ENCODE results near the gene ADAM10. TPM values are rescaled to one million over a fixed set of nuclear protein-coding genes. Genes with fewer than 3 reads are reported as not detected.

Gene ADAM10
- total RNA-seq, 6 donors from 2014 or later = 64.5 to 139 (median 93.5) TPM

GRCh38 chr15:58710701-58711100 is 38.8 kb downstream of the ADAM10 start:
- Histone ChIP-seq H3K27me3 (no peaks in the 10 kb centered on the region), H3K4me1 (no peaks in the 10 kb centered on the region)
- ATAC-seq (ENCODE audit: low FRiP score in 2 of 2) = no peak

DNA sequence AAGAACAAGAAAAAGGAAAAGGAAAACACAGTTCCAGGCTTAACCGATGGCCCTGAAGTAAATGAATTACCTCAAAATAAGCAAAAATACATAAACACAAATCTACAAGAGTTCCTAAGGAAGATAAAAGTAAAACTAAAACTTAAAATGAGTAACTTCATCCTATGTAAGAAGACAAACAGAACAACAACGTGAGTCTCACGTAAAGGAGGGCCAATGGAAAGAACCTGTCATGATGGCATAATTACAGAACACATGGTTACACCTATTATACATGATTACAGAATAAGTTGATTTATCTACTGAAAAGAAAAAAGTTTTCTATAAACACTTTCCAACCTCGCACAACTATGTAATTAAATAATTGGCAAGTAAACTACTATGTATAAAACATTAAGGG is 42.1 kb downstream of the ADAM10 start:
- ATAC-seq (ENCODE audit: low FRiP score in 2 of 2) (no peak), DNase-seq (no peak)
- no peak overlapping the region for H3K27ac ChIP-seq
- no peak overlapping the region for H3K4me3 ChIP-seq
- no peaks in the 10 kb centered on the region for H3K27me3 ChIP-seq
- TF ChIP-seq EP300 (IDR thresholded peaks at IDR 0.05) = no peak
- no peak for TF ChIP-seq POLR2AphosphoS5 (IDR thresholded peaks at IDR 0.05)
- TF ChIP-seq POLR2A (IDR thresholded peaks at IDR 0.05) = no peak
- no peak for TF ChIP-seq CTCF (IDR thresholded peaks at IDR 0.05)
- 89 to 96% methylated on average over 4 of the region's 4 CpGs for WGBS, 2 donors
- no peaks in the 10 kb centered on the region for H3K9me3 ChIP-seq
- H3K4me1 ChIP-seq = no peaks in the 10 kb centered on the region
- no peaks in the 10 kb centered on the region for H3K36me3 ChIP-seq

More at GRCh38 chr15:58710701-58711100, 38.8 kb downstream of the ADAM10 start:
- H3K4me3 ChIP-seq = no peak overlapping the region
- no peak for DNase-seq
- no peak for TF ChIP-seq POLR2A (IDR thresholded peaks at IDR 0.05)
- no peak for TF ChIP-seq EP300 (IDR thresholded peaks at IDR 0.05)
- TF ChIP-seq POLR2AphosphoS5 (IDR thresholded peaks at IDR 0.05) = no peak
- no peak for TF ChIP-seq CTCF (IDR thresholded peaks at IDR 0.05)
- no peaks in the 10 kb centered on the region for H3K9me3 ChIP-seq
- H3K27ac ChIP-seq = no peak overlapping the region
- H3K36me3 ChIP-seq = peaks cover 0 to 7% (median 0%) of the 10 kb centered on the region in 4 donors

DNA sequence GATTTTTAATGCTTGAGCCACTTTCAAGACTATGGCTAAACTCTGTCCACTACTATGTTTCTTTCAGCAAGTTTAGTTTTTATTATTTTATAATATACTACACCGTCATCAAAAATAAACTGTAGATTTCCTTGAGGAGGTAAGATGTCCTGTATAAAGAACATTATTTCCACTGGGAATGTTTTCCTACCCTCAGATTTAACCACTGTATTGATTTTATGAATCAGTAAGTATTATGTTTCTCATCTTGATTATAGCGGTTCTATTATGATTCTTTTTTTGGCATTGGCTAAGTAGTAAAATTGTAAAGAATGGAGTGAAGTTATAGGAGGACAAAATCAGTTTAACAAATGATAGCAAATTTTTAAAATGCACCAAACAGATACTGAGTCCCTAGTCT is 44.4 kb downstream of the ADAM10 start:
- TF ChIP-seq POLR2AphosphoS5 (IDR thresholded peaks at IDR 0.05) = no peak
- DNase-seq = no peak
- Histone ChIP-seq H3K27me3 (no peaks in the 10 kb centered on the region), H3K4me1 (no peaks in the 10 kb centered on the region), H3K4me3 (no peak overlapping the region), H3K27ac (no peak overlapping the region), H3K9me3 (no peaks in the 10 kb centered on the region), H3K36me3 (peaks cover 0 to 6% (median 0%) of the 10 kb centered on the region in 4 donors)
- no peak for ATAC-seq (ENCODE audit: low FRiP score in 2 of 2)
- 85 to 96% methylated on average over 2 of the region's 2 CpGs for WGBS, 2 donors

DNA sequence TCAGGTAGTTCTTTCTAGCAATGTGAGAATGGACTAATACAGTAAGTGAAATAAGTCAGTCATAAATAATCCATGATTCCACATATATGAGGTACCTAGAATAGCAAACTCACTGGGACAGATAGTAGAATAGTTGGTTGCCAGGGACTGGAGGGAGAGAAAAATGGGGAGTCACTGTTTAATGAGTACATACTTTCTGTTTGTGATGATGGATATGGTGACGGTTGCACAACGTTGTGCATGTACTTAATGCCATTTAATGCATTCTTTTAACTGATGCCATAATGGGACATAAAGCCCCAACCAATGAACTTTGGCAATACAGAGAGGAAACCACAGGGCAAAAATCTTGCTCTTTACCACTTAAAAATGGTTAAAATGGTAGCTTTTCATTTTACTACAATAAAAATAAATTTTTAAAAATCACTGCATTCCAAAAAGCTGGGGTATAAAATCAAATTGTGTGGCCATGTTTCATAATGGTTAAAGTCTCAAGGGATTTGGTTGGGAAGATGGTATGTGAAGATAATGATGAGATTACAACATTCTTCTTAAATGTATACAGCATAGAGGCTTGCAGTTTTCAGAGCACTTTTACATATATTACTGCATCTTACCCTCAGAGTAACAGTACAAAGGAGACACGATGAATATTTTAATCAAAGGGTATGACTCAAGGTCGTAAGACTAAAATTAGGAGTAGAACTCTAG is 45.2 kb downstream of the ADAM10 start:
- ATAC-seq (ENCODE audit: low FRiP score in 2 of 2) = no peak
- Histone ChIP-seq H3K27me3 (no peaks in the 10 kb centered on the region), H3K36me3 (peaks cover 0 to 6% (median 0%) of the 10 kb centered on the region in 4 donors), H3K9me3 (peaks cover 0 to 5% (median 0%) of the 10 kb centered on the region in 4 donors), H3K4me1 (no peaks in the 10 kb centered on the region), H3K4me3 (no peak overlapping the region), H3K27ac (no peak overlapping the region)
- no peak for TF ChIP-seq POLR2A (IDR thresholded peaks at IDR 0.05)
- TF ChIP-seq EP300 (IDR thresholded peaks at IDR 0.05) = no peak
- no peak for TF ChIP-seq POLR2AphosphoS5 (IDR thresholded peaks at IDR 0.05)
- no peak for TF ChIP-seq CTCF (IDR thresholded peaks at IDR 0.05)
- no peak for DNase-seq
- 84 to 88% methylated on average over 4 of the region's 4 CpGs for WGBS, 2 donors

- TF ChIP-seq POLR2AphosphoS5 (IDR thresholded peaks at IDR 0.05) (no peak), POLR2A (IDR thresholded peaks at IDR 0.05) (no peak), CTCF (IDR thresholded peaks at IDR 0.05) (no peak), EP300 (IDR thresholded peaks at IDR 0.05) (no peak)
- 72 to 74% methylated on average over 2 to 4 of the region's 4 CpGs for WGBS, 2 donors
- Histone ChIP-seq H3K36me3 (peaks cover 0 to 6% (median 0%) of the 10 kb centered on the region in 4 donors), H3K27ac (no peak overlapping the region), H3K27me3 (no peaks in the 10 kb centered on the region), H3K4me1 (no peaks in the 10 kb centered on the region), H3K9me3 (peaks cover 0 to 11% (median 0%) of the 10 kb centered on the region in 4 donors), H3K4me3 (no peak overlapping the region)
- ATAC-seq (ENCODE audit: low FRiP score in 2 of 2) (no peak), DNase-seq (no peak)
Observed at GRCh38 chr15:58703610-58704009, 45.9 kb downstream of the ADAM10 start.
